MM.1S (cell line): ENCODE measurements around the gene MRPL23.

Source experiments
- EZH2 ChIP-seq: fragments of 300-600 bp; sonication (generic); optimal IDR thresholded peaks from 2 replicates; pipeline ENCODE3; 2017; ENCODE audit warnings: low read depth, mild to moderate bottlenecking, antibody characterized with exemption, low read length, mixed read lengths
- TF ChIP-seq, protein P1 (sequence below): fragments of 300-600 bp; sonication (generic); IDR thresholded peaks from 2 replicates; pipeline ENCODE4 v1.5.1; 2016; ENCODE audit warnings: antibody characterized with exemption, low read length, mixed read lengths

DNA sequence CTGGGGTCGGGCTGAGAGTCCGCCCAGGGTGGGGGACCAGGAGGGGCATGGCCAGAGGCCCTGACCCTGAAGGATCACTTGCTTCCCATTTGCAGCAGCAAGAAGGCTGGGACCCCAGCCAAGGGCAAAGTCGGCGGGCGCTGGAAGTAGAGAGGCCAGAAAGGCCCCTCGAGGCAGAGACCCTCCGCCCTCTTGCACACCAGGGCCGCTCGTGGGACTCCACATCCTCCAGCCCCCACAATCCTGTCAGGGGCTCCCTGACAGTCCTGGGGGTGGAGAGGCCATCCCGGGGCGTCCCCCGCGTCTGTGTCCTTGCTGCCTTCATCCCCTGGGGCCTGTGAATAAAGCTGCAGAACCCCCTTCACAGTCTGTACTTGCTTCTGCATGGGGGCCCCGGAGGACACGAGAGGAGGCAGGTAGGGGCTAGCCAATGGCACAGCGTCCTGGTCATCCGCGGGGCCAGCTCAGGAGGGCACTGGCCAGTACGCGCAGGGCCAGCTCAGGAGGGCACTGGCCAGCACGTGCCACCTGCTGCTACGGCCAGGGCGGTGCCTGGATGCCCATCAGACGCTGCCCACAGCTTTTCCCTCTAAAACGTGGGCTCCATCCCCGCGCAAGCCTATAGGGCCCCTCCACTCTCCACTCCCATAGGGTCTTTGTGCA, 8.7 kb upstream of the MRPL23 start:
- TF ChIP-seq, protein P1, sequence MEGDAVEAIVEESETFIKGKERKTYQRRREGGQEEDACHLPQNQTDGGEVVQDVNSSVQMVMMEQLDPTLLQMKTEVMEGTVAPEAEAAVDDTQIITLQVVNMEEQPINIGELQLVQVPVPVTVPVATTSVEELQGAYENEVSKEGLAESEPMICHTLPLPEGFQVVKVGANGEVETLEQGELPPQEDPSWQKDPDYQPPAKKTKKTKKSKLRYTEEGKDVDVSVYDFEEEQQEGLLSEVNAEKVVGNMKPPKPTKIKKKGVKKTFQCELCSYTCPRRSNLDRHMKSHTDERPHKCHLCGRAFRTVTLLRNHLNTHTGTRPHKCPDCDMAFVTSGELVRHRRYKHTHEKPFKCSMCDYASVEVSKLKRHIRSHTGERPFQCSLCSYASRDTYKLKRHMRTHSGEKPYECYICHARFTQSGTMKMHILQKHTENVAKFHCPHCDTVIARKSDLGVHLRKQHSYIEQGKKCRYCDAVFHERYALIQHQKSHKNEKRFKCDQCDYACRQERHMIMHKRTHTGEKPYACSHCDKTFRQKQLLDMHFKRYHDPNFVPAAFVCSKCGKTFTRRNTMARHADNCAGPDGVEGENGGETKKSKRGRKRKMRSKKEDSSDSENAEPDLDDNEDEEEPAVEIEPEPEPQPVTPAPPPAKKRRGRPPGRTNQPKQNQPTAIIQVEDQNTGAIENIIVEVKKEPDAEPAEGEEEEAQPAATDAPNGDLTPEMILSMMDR, result no peak
- no peak for TF ChIP-seq EZH2
